ENCODE results near the gene ATG12.

DNA sequence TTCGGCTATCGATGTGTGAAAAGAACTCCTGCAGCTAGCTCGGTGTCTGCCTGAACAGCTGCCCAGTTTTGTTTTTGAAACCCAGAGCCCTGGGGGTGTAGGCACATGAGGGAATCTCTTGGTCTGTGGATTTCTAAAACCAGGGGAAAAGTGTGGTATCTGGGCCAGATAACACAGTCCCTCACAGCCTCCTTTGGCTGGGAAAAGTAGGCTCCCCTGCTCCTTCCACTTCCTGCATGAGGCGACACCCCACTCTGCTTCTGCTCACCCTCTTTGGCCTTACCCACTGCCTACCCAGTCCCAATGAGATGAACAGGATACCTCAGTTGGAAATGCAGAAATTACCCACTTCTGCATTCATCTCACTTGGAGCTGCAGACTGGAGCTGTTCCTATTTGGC is 15.4 kb downstream of the ATG12 start:
- TF ChIP-seq, protein P1, sequence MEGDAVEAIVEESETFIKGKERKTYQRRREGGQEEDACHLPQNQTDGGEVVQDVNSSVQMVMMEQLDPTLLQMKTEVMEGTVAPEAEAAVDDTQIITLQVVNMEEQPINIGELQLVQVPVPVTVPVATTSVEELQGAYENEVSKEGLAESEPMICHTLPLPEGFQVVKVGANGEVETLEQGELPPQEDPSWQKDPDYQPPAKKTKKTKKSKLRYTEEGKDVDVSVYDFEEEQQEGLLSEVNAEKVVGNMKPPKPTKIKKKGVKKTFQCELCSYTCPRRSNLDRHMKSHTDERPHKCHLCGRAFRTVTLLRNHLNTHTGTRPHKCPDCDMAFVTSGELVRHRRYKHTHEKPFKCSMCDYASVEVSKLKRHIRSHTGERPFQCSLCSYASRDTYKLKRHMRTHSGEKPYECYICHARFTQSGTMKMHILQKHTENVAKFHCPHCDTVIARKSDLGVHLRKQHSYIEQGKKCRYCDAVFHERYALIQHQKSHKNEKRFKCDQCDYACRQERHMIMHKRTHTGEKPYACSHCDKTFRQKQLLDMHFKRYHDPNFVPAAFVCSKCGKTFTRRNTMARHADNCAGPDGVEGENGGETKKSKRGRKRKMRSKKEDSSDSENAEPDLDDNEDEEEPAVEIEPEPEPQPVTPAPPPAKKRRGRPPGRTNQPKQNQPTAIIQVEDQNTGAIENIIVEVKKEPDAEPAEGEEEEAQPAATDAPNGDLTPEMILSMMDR (IDR thresholded peaks at IDR 0.05; ENCODE audit: poor library complexity), result no peak
- no peak for TF ChIP-seq EZH2 (IDR thresholded peaks at IDR 0.05; ENCODE audit: borderline replicate concordance)

Measured in hepatocyte (in vitro differentiated cells).